Measurements from ENCODE around the gene FHL2. TPM values are rescaled to one million over a fixed set of nuclear protein-coding genes. Genes with fewer than 3 reads are reported as not detected.

FHL2 gene
- total RNA-seq, 1 experiment from 2014 or later = 21.1 TPM

GRCh38 chr2:105321875-105322646 is 76.8 kb downstream of the FHL2 start (continued):
- no peak for TF ChIP-seq STAT6 (CRISPR knock-in tag; conservative IDR thresholded peaks at IDR 0.05; ENCODE audit: low read depth)
- TF ChIP-seq ZNF416 (CRISPR knock-in tag; IDR thresholded peaks at IDR 0.05) = no peak
- no peak for TF ChIP-seq JUN (CRISPR knock-in tag; IDR thresholded peaks at IDR 0.05)

- TF ChIP-seq ATF1 (CRISPR knock-in tag; IDR thresholded peaks at IDR 0.05) (no peak), GTF2I (CRISPR knock-in tag; conservative IDR thresholded peaks at IDR 0.05) (no peak), CBFB (CRISPR knock-in tag; IDR thresholded peaks at IDR 0.05; ENCODE audit: low read depth) (no peak), FOXP1 (CRISPR knock-in tag; IDR thresholded peaks at IDR 0.05; ENCODE audit: borderline replicate concordance) (no peak)
- TF ChIP-seq, protein P1, sequence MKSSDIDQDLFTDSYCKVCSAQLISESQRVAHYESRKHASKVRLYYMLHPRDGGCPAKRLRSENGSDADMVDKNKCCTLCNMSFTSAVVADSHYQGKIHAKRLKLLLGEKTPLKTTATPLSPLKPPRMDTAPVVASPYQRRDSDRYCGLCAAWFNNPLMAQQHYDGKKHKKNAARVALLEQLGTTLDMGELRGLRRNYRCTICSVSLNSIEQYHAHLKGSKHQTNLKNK (CRISPR knock-in tag; IDR thresholded peaks at IDR 0.05) = no peak
- TF ChIP-seq, protein P2, sequence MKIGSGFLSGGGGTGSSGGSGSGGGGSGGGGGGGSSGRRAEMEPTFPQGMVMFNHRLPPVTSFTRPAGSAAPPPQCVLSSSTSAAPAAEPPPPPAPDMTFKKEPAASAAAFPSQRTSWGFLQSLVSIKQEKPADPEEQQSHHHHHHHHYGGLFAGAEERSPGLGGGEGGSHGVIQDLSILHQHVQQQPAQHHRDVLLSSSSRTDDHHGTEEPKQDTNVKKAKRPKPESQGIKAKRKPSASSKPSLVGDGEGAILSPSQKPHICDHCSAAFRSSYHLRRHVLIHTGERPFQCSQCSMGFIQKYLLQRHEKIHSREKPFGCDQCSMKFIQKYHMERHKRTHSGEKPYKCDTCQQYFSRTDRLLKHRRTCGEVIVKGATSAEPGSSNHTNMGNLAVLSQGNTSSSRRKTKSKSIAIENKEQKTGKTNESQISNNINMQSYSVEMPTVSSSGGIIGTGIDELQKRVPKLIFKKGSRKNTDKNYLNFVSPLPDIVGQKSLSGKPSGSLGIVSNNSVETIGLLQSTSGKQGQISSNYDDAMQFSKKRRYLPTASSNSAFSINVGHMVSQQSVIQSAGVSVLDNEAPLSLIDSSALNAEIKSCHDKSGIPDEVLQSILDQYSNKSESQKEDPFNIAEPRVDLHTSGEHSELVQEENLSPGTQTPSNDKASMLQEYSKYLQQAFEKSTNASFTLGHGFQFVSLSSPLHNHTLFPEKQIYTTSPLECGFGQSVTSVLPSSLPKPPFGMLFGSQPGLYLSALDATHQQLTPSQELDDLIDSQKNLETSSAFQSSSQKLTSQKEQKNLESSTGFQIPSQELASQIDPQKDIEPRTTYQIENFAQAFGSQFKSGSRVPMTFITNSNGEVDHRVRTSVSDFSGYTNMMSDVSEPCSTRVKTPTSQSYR (CRISPR knock-in tag; IDR thresholded peaks at IDR 0.05) = no peak
- TF ChIP-seq, protein P3, sequence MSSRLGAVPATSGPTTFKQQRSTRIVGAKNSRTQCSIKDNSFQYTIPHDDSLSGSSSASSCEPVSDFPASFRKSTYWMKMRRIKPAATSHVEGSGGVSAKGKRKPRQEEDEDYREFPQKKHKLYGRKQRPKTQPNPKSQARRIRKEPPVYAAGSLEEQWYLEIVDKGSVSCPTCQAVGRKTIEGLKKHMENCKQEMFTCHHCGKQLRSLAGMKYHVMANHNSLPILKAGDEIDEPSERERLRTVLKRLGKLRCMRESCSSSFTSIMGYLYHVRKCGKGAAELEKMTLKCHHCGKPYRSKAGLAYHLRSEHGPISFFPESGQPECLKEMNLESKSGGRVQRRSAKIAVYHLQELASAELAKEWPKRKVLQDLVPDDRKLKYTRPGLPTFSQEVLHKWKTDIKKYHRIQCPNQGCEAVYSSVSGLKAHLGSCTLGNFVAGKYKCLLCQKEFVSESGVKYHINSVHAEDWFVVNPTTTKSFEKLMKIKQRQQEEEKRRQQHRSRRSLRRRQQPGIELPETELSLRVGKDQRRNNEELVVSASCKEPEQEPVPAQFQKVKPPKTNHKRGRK (CRISPR knock-in tag; IDR thresholded peaks at IDR 0.05; ENCODE audit: borderline replicate concordance) = no peak
- Mint-ChIP-seq H3K36me3 (no peaks in the 10 kb centered on the region), H3K27ac (no peak overlapping the region), H3K9me3 (no peaks in the 10 kb centered on the region), H3K4me1 (peaks cover 13% of the 10 kb centered on the region), H3K4me3 (no peak overlapping the region), H3K27me3 (ENCODE audit: low read depth) (no peaks in the 10 kb centered on the region)
- DNase-seq (ENCODE audit: low spot score) (no peak), ATAC-seq (no peak)
- ChIA-PET CTCF (no interaction called here), POLR2A (no interaction called here)
These were observed 78.1 kb downstream of the FHL2 start for GRCh38 chr2:105320651-105321215.

DNA sequence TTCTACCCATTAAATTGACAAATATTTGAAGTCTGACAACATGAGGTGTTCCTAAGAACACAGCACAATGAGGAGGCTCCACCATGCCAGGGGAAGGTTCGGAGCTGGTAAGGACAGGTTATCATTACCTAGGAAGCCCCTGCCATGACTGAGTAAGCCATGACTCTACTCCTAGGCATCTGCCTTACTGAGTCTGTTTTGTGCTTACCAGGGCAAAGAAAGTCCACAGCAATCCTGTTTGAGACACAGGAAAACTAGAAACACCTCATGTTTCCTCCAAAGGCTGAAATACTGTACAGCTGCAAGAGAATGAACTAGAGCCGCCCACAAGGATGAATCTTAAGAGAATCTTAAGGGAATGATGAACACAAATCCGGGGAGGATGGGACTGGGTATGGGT is 80.9 kb downstream of the FHL2 start:
- Mint-ChIP-seq H3K4me1 (no peaks in the 10 kb centered on the region), H3K27ac (no peak overlapping the region), H3K36me3 (no peaks in the 10 kb centered on the region), H3K4me3 (no peak overlapping the region), H3K9me3 (no peaks in the 10 kb centered on the region), H3K27me3 (ENCODE audit: low read depth) (no peaks in the 10 kb centered on the region)
- CTCF ChIA-PET = interaction anchor here (1.0 kb wide), 1 partner anchor 19 kb away, joined by 3 read pairs; no protein-coding TSS in a partner anchor
- POLR2A ChIA-PET = no interaction called here
- DNase-seq (ENCODE audit: low spot score) (no peak), ATAC-seq (no peak)
- TF ChIP-seq ZNF671 (CRISPR knock-in tag; IDR thresholded peaks at IDR 0.05) = no peak
- TF ChIP-seq, protein P4, sequence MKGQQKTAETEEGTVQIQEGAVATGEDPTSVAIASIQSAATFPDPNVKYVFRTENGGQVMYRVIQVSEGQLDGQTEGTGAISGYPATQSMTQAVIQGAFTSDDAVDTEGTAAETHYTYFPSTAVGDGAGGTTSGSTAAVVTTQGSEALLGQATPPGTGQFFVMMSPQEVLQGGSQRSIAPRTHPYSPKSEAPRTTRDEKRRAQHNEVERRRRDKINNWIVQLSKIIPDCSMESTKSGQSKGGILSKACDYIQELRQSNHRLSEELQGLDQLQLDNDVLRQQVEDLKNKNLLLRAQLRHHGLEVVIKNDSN (CRISPR knock-in tag; IDR thresholded peaks at IDR 0.05) = no peak
- TF ChIP-seq SOX15 (CRISPR knock-in tag; IDR thresholded peaks at IDR 0.05) = no peak
- no peak for TF ChIP-seq SMAD4 (CRISPR knock-in tag; IDR thresholded peaks at IDR 0.05)
- TF ChIP-seq ZBTB21 (CRISPR knock-in tag; IDR thresholded peaks at IDR 0.05; ENCODE audit: borderline replicate concordance) = no peak
- TF ChIP-seq KAT7 (CRISPR knock-in tag; IDR thresholded peaks at IDR 0.05; ENCODE audit: borderline replicate concordance) = no peak
- no peak for TF ChIP-seq ETV6 (CRISPR knock-in tag; IDR thresholded peaks at IDR 0.05)
- TF ChIP-seq ZNF121 (CRISPR knock-in tag; IDR thresholded peaks at IDR 0.05) = no peak
- TF ChIP-seq SP1 (CRISPR knock-in tag; conservative IDR thresholded peaks at IDR 0.05) = no peak

Measured in WTC11 (cell line).